ENCODE data around the gene SERPING1. TPM values are rescaled to one million over a fixed set of nuclear protein-coding genes. Genes with fewer than 3 reads are reported as not detected.
A peak's percentile ranks its signal among the peaks of the same experiment; 100 is the strongest.

Gene SERPING1
- total RNA-seq, 1 donor from 2014 or later = 62.5 TPM

DNA sequence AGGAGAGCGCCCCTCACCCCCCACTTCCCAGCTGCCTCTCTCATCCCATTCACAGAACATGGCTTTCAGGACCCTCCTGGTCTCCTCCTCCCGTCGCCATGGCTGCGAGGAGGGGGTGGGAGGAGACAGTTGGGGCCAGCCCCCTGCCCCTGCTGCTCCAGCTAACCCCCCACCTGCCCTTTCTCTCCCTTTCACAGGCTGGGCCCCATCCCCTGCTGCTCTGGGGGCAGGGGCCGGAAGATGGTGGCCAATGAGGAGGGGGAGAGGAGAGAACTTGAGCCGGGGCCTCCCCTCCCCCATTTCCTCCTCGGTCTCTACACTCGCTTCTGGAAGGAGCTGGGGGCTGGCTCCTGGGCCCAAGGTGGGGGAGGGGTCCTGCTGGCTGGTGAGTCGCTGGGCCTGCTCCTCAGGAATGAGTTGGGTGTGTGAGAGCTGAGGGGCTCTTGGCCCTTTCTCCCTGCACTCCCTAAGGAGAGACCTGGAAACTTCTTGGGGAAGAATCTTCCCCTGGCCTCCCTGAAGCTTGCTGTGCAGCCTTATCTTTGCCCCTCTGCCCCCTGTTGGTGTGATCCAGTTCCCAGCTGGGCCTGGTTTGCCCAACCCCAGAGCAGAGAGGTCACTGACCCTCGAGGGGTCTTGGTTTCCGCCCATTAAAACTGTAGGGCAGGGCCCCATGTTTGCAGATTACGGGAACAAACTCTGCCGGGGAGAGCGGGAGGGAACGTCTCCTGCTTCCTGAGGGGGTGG is 42.0 kb downstream of the SERPING1 start:
- Mint-ChIP-seq H3K27me3 (ENCODE audit: low read depth, unreplicated experiment) (peaks cover 4% of the 10 kb centered on the region), H3K27ac (ENCODE audit: unreplicated experiment) (peak overlapping the region; percentile 80), H3K4me3 (ENCODE audit: unreplicated experiment) (peak overlapping the region; percentile 95), H3K36me3 (ENCODE audit: low read depth, unreplicated experiment) (no peaks in the 10 kb centered on the region), H3K4me1 (ENCODE audit: low read depth, unreplicated experiment) (peaks cover 29% of the 10 kb centered on the region), H3K9me3 (ENCODE audit: unreplicated experiment) (no peaks in the 10 kb centered on the region)
- DNase-seq (ENCODE audit: low read depth) (peak; percentile 51), FAIRE-seq (no peak)
- TF ChIP-seq EZH2 (IDR thresholded peaks at IDR 0.05; ENCODE audit: insufficient read depth, low read length) = no peak
- TF ChIP-seq, protein P1, sequence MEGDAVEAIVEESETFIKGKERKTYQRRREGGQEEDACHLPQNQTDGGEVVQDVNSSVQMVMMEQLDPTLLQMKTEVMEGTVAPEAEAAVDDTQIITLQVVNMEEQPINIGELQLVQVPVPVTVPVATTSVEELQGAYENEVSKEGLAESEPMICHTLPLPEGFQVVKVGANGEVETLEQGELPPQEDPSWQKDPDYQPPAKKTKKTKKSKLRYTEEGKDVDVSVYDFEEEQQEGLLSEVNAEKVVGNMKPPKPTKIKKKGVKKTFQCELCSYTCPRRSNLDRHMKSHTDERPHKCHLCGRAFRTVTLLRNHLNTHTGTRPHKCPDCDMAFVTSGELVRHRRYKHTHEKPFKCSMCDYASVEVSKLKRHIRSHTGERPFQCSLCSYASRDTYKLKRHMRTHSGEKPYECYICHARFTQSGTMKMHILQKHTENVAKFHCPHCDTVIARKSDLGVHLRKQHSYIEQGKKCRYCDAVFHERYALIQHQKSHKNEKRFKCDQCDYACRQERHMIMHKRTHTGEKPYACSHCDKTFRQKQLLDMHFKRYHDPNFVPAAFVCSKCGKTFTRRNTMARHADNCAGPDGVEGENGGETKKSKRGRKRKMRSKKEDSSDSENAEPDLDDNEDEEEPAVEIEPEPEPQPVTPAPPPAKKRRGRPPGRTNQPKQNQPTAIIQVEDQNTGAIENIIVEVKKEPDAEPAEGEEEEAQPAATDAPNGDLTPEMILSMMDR (IDR thresholded peaks at IDR 0.05; ENCODE audit: insufficient read depth, low read depth, low read length) = no peak
- Histone ChIP-seq H3K27me3 (ENCODE audit: insufficient read depth, low read length) (peaks cover 5% of the 10 kb centered on the region), H3K4me1 (ENCODE audit: insufficient read depth, low read length) (peaks cover 23% of the 10 kb centered on the region), H3K4me2 (ENCODE audit: low read length) (peak overlapping the region; percentile 100), H4K20me1 (ENCODE audit: insufficient read depth, low read length) (peaks cover 51% of the 10 kb centered on the region), H3K9me3 (ENCODE audit: insufficient read depth, low read depth, low read length) (no peaks in the 10 kb centered on the region), H2AFZ (ENCODE audit: low read depth, low read length) (no peak overlapping the region), H3K27ac (ENCODE audit: low read depth, low read length) (peak overlapping the region; percentile 90), H3K9ac (ENCODE audit: low read length) (peak overlapping the region; percentile 93), H3K79me2 (ENCODE audit: insufficient read depth, low read length) (peaks cover 40% of the 10 kb centered on the region), H3K36me3 (ENCODE audit: insufficient read depth, low read length) (no peaks in the 10 kb centered on the region), H3K4me3 (ENCODE audit: insufficient read depth, low read depth, low read length) (peak overlapping the region; percentile 94)

DNA sequence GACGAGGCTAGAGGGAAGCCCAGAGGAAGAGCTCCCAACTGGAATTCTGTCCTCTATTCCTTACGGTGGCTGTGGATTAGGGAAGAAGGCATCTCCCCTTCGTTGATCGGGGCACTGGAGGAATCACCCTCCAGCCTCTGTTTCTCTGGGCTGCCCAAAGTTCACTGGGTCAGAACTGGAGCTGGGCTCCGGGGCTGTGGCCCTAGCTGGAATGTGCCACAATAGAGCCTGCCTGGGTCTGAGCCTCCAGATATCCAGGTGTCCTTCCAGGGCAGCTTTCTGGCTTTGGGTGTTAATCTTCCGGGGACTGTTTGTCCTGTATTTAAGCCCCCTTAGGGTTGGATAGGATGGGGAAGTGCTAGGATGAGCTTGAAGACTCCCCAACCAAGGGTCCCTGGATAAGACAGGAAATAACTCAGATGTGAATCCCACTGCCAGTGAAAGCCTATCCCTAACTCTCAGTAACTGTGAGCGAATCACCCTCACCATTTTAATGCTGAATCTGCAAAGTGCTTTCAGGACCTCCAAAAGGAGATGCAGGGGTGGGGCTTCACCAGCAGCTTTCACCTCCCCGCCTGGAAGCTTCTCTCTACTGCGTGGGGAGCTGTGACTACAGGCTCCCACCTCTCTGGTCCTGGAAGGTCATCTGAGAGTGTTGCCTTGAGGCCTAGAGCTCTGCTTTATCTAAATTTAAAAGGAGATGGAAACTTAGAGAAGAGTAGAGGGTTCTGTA is 42.7 kb downstream of the SERPING1 start:
- H3K27me3 ChIP-seq (ENCODE audit: insufficient read depth, low read length) = no peaks in the 10 kb centered on the region
- peaks cover 58% of the 10 kb centered on the region for H4K20me1 ChIP-seq (ENCODE audit: insufficient read depth, low read length)

More for the DNA sequence above, 42.7 kb downstream of the SERPING1 start:
- Mint-ChIP-seq H3K4me1 (ENCODE audit: low read depth, unreplicated experiment) (peaks cover 36% of the 10 kb centered on the region), H3K9me3 (ENCODE audit: unreplicated experiment) (no peaks in the 10 kb centered on the region), H3K27ac (ENCODE audit: unreplicated experiment) (peak overlapping the region; percentile 75), H3K4me3 (ENCODE audit: unreplicated experiment) (peak overlapping the region; percentile 95), H3K27me3 (ENCODE audit: low read depth, unreplicated experiment) (no peaks in the 10 kb centered on the region), H3K36me3 (ENCODE audit: low read depth, unreplicated experiment) (no peaks in the 10 kb centered on the region)
- H3K36me3 ChIP-seq (ENCODE audit: insufficient read depth, low read length) = no peaks in the 10 kb centered on the region
- H3K79me2 ChIP-seq (ENCODE audit: insufficient read depth, low read length) = peaks cover 40% of the 10 kb centered on the region
- peak overlapping the region; percentile 100 for H3K4me2 ChIP-seq (ENCODE audit: low read length)
- H3K4me3 ChIP-seq (ENCODE audit: insufficient read depth, low read depth, low read length) = peak overlapping the region; percentile 94
- no peak for TF ChIP-seq EZH2 (IDR thresholded peaks at IDR 0.05; ENCODE audit: insufficient read depth, low read length)
- TF ChIP-seq, protein P1 (IDR thresholded peaks at IDR 0.05; ENCODE audit: insufficient read depth, low read depth, low read length) = no peak
- H3K4me1 ChIP-seq (ENCODE audit: insufficient read depth, low read length) = peaks cover 27% of the 10 kb centered on the region
- DNase-seq (ENCODE audit: low read depth) (no peak), FAIRE-seq (no peak)
- peak overlapping the region; percentile 22 for H3K27ac ChIP-seq (ENCODE audit: low read depth, low read length)
- no peak overlapping the region for H2AFZ ChIP-seq (ENCODE audit: low read depth, low read length)
- no peaks in the 10 kb centered on the region for H3K9me3 ChIP-seq (ENCODE audit: insufficient read depth, low read depth, low read length)
- H3K9ac ChIP-seq (ENCODE audit: low read length) = peak overlapping the region; percentile 93
